ENCODE measurements around the gene RXRG.

GRCh38 chr1:165474196-165474595, 29.3 kb upstream of the RXRG start:
- TF ChIP-seq HNRNPUL1 (IDR thresholded peaks at IDR 0.05; ENCODE audit: low read length) = no peak
- no peak for TF ChIP-seq POLR2A (conservative IDR thresholded peaks at IDR 0.05)
